NT2/D1 (cell line): ENCODE results near the gene CD86.

Experiments
- DNase-seq: peaks from one replicate; pipeline ENCODE4 v3.0.0-alpha.2; 2011; ENCODE audit warnings: low read depth, low spot score
- H3K27me3 ChIP-seq: 2 replicates; pipeline ENCODE4 v1.6.0; 2011; ENCODE audit warnings: mild to moderate bottlenecking; ENCODE audit not compliant: insufficient read length, insufficient read depth
- H3K36me3 ChIP-seq: 2 replicates; pipeline ENCODE4 v1.6.1; 2011; ENCODE audit warnings: mild to moderate bottlenecking, low read length, mixed read lengths; ENCODE audit not compliant: insufficient read depth, insufficient read length
- H3K4me1 ChIP-seq: 2 replicates; pipeline ENCODE4 v1.5.1; 2011; ENCODE audit not compliant: insufficient read depth, insufficient read length
- H3K4me3 ChIP-seq: 2 replicates; pipeline ENCODE4 v1.5.1; 2011; ENCODE audit warnings: low read depth; ENCODE audit not compliant: insufficient read length
- H3K9ac ChIP-seq: 2 replicates; pipeline ENCODE4 v1.6.0; 2011; ENCODE audit warnings: low read depth; ENCODE audit not compliant: insufficient read length
- H3K9me3 ChIP-seq: 2 replicates; pipeline ENCODE4 v1.5.1; 2011; ENCODE audit warnings: mild to moderate bottlenecking, low read length; ENCODE audit not compliant: insufficient read depth
- SUZ12 ChIP-seq: IDR thresholded peaks from 2 replicates; pipeline ENCODE4 v1.6.1; 2011; ENCODE audit not compliant: insufficient read length, insufficient read depth; ENCODE audit errors: extremely low read depth
- YY1 ChIP-seq: IDR thresholded peaks from 2 replicates; pipeline ENCODE4 v1.6.1; 2011; ENCODE audit not compliant: insufficient read length, insufficient read depth
- ZNF274 ChIP-seq: IDR thresholded peaks from 2 replicates; pipeline ENCODE4 v1.6.1; 2011; ENCODE audit warnings: mild to moderate bottlenecking, low read depth, low read length

CD86 gene

GRCh38 chr3:122058294-122058693, 3.1 kb downstream of the CD86 start:
- no peak for DNase-seq
- Histone ChIP-seq H3K4me3 (no peak overlapping the region), H3K9ac (no peak overlapping the region), H3K4me1 (no peaks in the 10 kb centered on the region), H3K36me3 (no peaks in the 10 kb centered on the region), H3K9me3 (no peaks in the 10 kb centered on the region), H3K27me3 (no peaks in the 10 kb centered on the region)
- TF ChIP-seq YY1 (no peak), ZNF274 (no peak), SUZ12 (no peak)

- no peak overlapping the region for H3K4me3 ChIP-seq
- DNase-seq = no peak
- TF ChIP-seq SUZ12 = no peak
- TF ChIP-seq ZNF274 = no peak
- no peak for TF ChIP-seq YY1
- H3K4me1 ChIP-seq = no peaks in the 10 kb centered on the region
- no peak overlapping the region for H3K9ac ChIP-seq
- no peaks in the 10 kb centered on the region for H3K27me3 ChIP-seq
- no peaks in the 10 kb centered on the region for H3K9me3 ChIP-seq
- no peaks in the 10 kb centered on the region for H3K36me3 ChIP-seq
These were observed 5.0 kb downstream of the CD86 start for GRCh38 chr3:122060040-122060698.

GRCh38 chr3:122063908-122064307, 8.7 kb downstream of the CD86 start:
- Histone ChIP-seq H3K4me3 (no peak overlapping the region), H3K36me3 (no peaks in the 10 kb centered on the region), H3K27me3 (no peaks in the 10 kb centered on the region), H3K4me1 (no peaks in the 10 kb centered on the region), H3K9ac (no peak overlapping the region), H3K9me3 (no peaks in the 10 kb centered on the region)
- TF ChIP-seq ZNF274 (no peak), SUZ12 (no peak), YY1 (no peak)
- no peak for DNase-seq

- H3K9me3 ChIP-seq = no peaks in the 10 kb centered on the region
- no peak for TF ChIP-seq SUZ12
- TF ChIP-seq ZNF274 = no peak
- TF ChIP-seq YY1 = no peak
- H3K4me3 ChIP-seq = no peak overlapping the region
- H3K27me3 ChIP-seq = no peaks in the 10 kb centered on the region
- H3K9ac ChIP-seq = no peak overlapping the region
- no peak for DNase-seq
- no peaks in the 10 kb centered on the region for H3K36me3 ChIP-seq
- no peaks in the 10 kb centered on the region for H3K4me1 ChIP-seq
These were observed 9.2 kb downstream of the CD86 start for GRCh38 chr3:122064326-122064725.

- H3K4me3 ChIP-seq = no peak overlapping the region
- no peaks in the 10 kb centered on the region for H3K9me3 ChIP-seq
- H3K36me3 ChIP-seq = no peaks in the 10 kb centered on the region
- DNase-seq = no peak
- TF ChIP-seq SUZ12 = no peak
- no peak for TF ChIP-seq YY1
- no peak for TF ChIP-seq ZNF274
- no peaks in the 10 kb centered on the region for H3K27me3 ChIP-seq
- H3K9ac ChIP-seq = no peak overlapping the region
- H3K4me1 ChIP-seq = no peaks in the 10 kb centered on the region
These were observed 11.4 kb downstream of the CD86 start for GRCh38 chr3:122066331-122067213.

- no peak for TF ChIP-seq YY1
- Histone ChIP-seq H3K9me3 (no peaks in the 10 kb centered on the region), H3K36me3 (no peaks in the 10 kb centered on the region), H3K4me1 (no peaks in the 10 kb centered on the region), H3K9ac (no peak overlapping the region), H3K4me3 (no peak overlapping the region), H3K27me3 (no peaks in the 10 kb centered on the region)
- DNase-seq = no peak
These were observed 12.0 kb downstream of the CD86 start for GRCh38 chr3:122067214-122067550.

- no peaks in the 10 kb centered on the region for H3K36me3 ChIP-seq
- H3K27me3 ChIP-seq = no peaks in the 10 kb centered on the region
- H3K4me3 ChIP-seq = no peak overlapping the region
- no peak for DNase-seq
- H3K4me1 ChIP-seq = no peaks in the 10 kb centered on the region
- H3K9ac ChIP-seq = no peak overlapping the region
- no peaks in the 10 kb centered on the region for H3K9me3 ChIP-seq
- TF ChIP-seq YY1 (no peak), ZNF274 (no peak), SUZ12 (no peak)
These were observed 12.6 kb downstream of the CD86 start for GRCh38 chr3:122067588-122068240.
